Activated CD4-positive, alpha-beta T cell treated with anti-CD3 and anti-CD28 coated beads for 24 hours (primary cell): Measurements from ENCODE around the gene MOGAT3.

Experiments
- DNase-seq, 2 donors: peaks; one replicate each; pipeline ENCODE4 v3.0.0-alpha.2; 2020; ENCODE audit warnings: low read depth in 2 of 2

Gene MOGAT3

GRCh38 chr7:101233907-101234547 lies 33.2 kb upstream of the MOGAT3 start:
- no peak for DNase-seq

- no peak for DNase-seq
Observed at GRCh38 chr7:101232141-101232850, 31.5 kb upstream of the MOGAT3 start.

GRCh38 chr7:101231644-101232043 lies 30.8 kb upstream of the MOGAT3 start:
- no peak for DNase-seq

GRCh38 chr7:101226721-101227120 lies 25.9 kb upstream of the MOGAT3 start:
- DNase-seq: no peak

- DNase-seq: no peak
Observed at GRCh38 chr7:101225650-101226049, 24.8 kb upstream of the MOGAT3 start.

- DNase-seq: no peak
Observed at GRCh38 chr7:101223528-101223927, 22.7 kb upstream of the MOGAT3 start.

- DNase-seq: no peak
Observed at GRCh38 chr7:101222275-101222830, 21.5 kb upstream of the MOGAT3 start.

GRCh38 chr7:101220295-101220694 lies 19.5 kb upstream of the MOGAT3 start:
- no peak for DNase-seq

GRCh38 chr7:101218236-101219125 lies 17.6 kb upstream of the MOGAT3 start:
- no peak for DNase-seq

- DNase-seq: peak; percentile 94
Observed at GRCh38 chr7:101217388-101218235, 16.8 kb upstream of the MOGAT3 start, which contains the start of the genes PLOD3 and ZNHIT1. Gene PLOD3, minus strand, starts transcription at chr7:101217581. Its CDS starts 307 bp downstream, at chr7:101217274. Gene ZNHIT1, plus strand, starts transcription at chr7:101218165. Its CDS starts 31 bp downstream, at chr7:101218196.

- DNase-seq: no peak
Observed at GRCh38 chr7:101216860-101217387, 16.1 kb upstream of the MOGAT3 start.

GRCh38 chr7:101216001-101216859 lies 15.4 kb upstream of the MOGAT3 start:
- no peak for DNase-seq

GRCh38 chr7:101212014-101212413 lies 11.2 kb upstream of the MOGAT3 start:
- DNase-seq: no peak

GRCh38 chr7:101211501-101211900 lies 10.7 kb upstream of the MOGAT3 start:
- DNase-seq: no peak

GRCh38 chr7:101210143-101210542 lies 9.3 kb upstream of the MOGAT3 start:
- no peak for DNase-seq

- no peak for DNase-seq
Observed at GRCh38 chr7:101208794-101209193, 8.0 kb upstream of the MOGAT3 start.

- no peak for DNase-seq
Observed at GRCh38 chr7:101207459-101207858, 6.6 kb upstream of the MOGAT3 start.

- no peak for DNase-seq
Observed at GRCh38 chr7:101206665-101207042, 5.8 kb upstream of the MOGAT3 start.

- no peak for DNase-seq
Observed at GRCh38 chr7:101205901-101206664, 5.2 kb upstream of the MOGAT3 start.
